K562 (cell line): ENCODE data around the gene SDCBP2. TPM values are rescaled to one million over a fixed set of nuclear protein-coding genes. Genes with fewer than 3 reads are reported as not detected.

Experiments
- ATAC-seq: fragments of 200-7000 bp; cut with Tn5 transposase; 3 replicates; pipeline ENCODE4 v1.9.1; 2020; ENCODE audit warnings: moderate library complexity
- BruUV-seq: library from RNA; stranded (reverse); fragments of 400-500 nt; replicated peaks from 2 replicates; lab custom pipeline; 2021; lab: Mats Ljungman, UMichigan
- CTCF ChIA-PET: fragments of 300-600 bp; formaldehyde crosslinking; extraction: SDS; loops from one replicate; lab custom pipeline; 2021; ENCODE audit warnings: low intra/inter-chr PET ratio; lab: Yijun Ruan, JAX
- POLR2A ChIA-PET: fragments of 300-600, 350-650 bp; sonication (Branson Sonifier 250); formaldehyde crosslinking; extraction: SDS; loops from one replicate; lab custom pipeline; 2021; ENCODE audit warnings: antibody characterized with exemption, inconsistent platforms; lab: Yijun Ruan, JAX
- DNase-seq, 4 experiments: peaks; one replicate each; pipeline versions ENCODE4 v3.0.0 to v3.0.0-alpha.2; 2011 to 2018; ENCODE audit warnings: low spot score in 3 of 4, mixed read lengths in 3 of 4; ENCODE audit errors: extremely low read depth in 1 of 4
- FAIRE-seq: peaks from 2 replicates; lab custom pipeline; 2011; peaks lifted over from hg19 to GRCh38; lab: Jason Lieb, UNC
- H2AFZ ChIP-seq: 2 replicates; pipeline ENCODE4 v1.6.0; 2011; ENCODE audit warnings: low read depth, low read length, control low read depth, inconsistent platforms
- H3K27ac ChIP-seq: fragments of 200-600 bp; 3 replicates; pipeline ENCODE4 v1.8.0; 2011; ENCODE audit warnings: low read depth, mild to moderate bottlenecking, control low read depth, inconsistent platforms, low read length, moderate library complexity, mixed read lengths; ENCODE audit errors: extremely low read depth
- H3K27me3 ChIP-seq, 2 experiments: fragments of 300-600 bp in 1 of 2; 2 replicates in 1 of 2; 3 replicates in 1 of 2; pipeline versions ENCODE4 v1.6.0 to v1.8.0; 2011; ENCODE audit warnings: inconsistent platforms in 2 of 2, low read length in 2 of 2, mild to moderate bottlenecking in 1 of 2, mixed read lengths in 1 of 2, moderate library complexity in 1 of 2; ENCODE audit not compliant: control insufficient read depth in 2 of 2, insufficient read depth in 2 of 2
- H3K36me3 ChIP-seq: fragments of 300-600 bp; 3 replicates; pipeline ENCODE4 v1.8.0; 2011; ENCODE audit warnings: mild to moderate bottlenecking, low read length, inconsistent platforms; ENCODE audit not compliant: control insufficient read depth, insufficient read depth
- H3K4me1 ChIP-seq, 2 experiments: fragments of 200-600 bp in 1 of 2; replicated peaks in 1 of 2; 2 replicates in 1 of 2; 3 replicates in 1 of 2; pipeline versions ENCODE4 v1.5.1 to v1.8.0; 2011; ENCODE audit warnings: inconsistent platforms in 2 of 2, low read length in 2 of 2, mild to moderate bottlenecking in 1 of 2, mixed read lengths in 1 of 2, moderate library complexity in 1 of 2; ENCODE audit not compliant: control insufficient read depth in 2 of 2, insufficient read depth in 2 of 2
- H3K4me2 ChIP-seq: 2 replicates; pipeline ENCODE4 v1.6.1; 2011; ENCODE audit warnings: low read length, control low read depth, inconsistent platforms, mixed read lengths; ENCODE audit not compliant: insufficient read depth
- H3K4me3 ChIP-seq: fragments of 200-600 bp; sonication (generic), shearing (Covaris generic); 2 replicates; pipeline ENCODE4 v1.5.1; 2016; ENCODE audit warnings: control low read depth, inconsistent platforms
- H3K79me2 ChIP-seq: fragments of 200-600 bp; 3 replicates; pipeline ENCODE4 v1.8.0; 2011; ENCODE audit warnings: low read length, inconsistent platforms; ENCODE audit not compliant: control insufficient read depth, insufficient read depth
- H3K9ac ChIP-seq, 2 experiments: 2 replicates each; pipeline versions ENCODE4 v1.6.0 to v1.6.1; 2011; ENCODE audit warnings: low read depth in 2 of 2, low read length in 2 of 2, control low read depth in 1 of 2, inconsistent platforms in 1 of 2, mild to moderate bottlenecking in 1 of 2, mixed read lengths in 1 of 2; ENCODE audit not compliant: insufficient read depth in 1 of 2
- H3K9me1 ChIP-seq: one replicate; pipeline ENCODE4 v1.6.0; 2011; ENCODE audit warnings: inconsistent platforms, mild to moderate bottlenecking, low read length, moderate library complexity; ENCODE audit not compliant: control insufficient read depth, insufficient read depth
- H3K9me3 ChIP-seq: replicated peaks from 2 replicates; pipeline ENCODE4 v1.5.1; 2011; ENCODE audit warnings: low read depth, low read length, inconsistent platforms; ENCODE audit not compliant: control insufficient read depth, insufficient read depth
- H4K20me1 ChIP-seq: replicated peaks from 2 replicates; pipeline ENCODE4 v1.6.1; 2011; ENCODE audit warnings: low read length, inconsistent platforms, mixed read lengths; ENCODE audit not compliant: control insufficient read depth, insufficient read depth
- MYNN ChIP-seq, 2 experiments: sonication (generic); formaldehyde crosslinking in 1 of 2; IDR thresholded peaks; 2 replicates each; pipeline versions ENCODE4 v1.5.0 to v1.6.1; 2016 to 2020; ENCODE audit warnings: antibody characterized with exemption in 1 of 2, missing genetic modification reagents in 1 of 2
- ZNF586 ChIP-seq: fragments of 450-650 bp; formaldehyde crosslinking; conservative IDR thresholded peaks from 2 replicates; pipeline ENCODE4 v1.4.0; 2020; ENCODE audit warnings: mild to moderate bottlenecking, moderate library complexity
- WGBS: fragments of 100-300 bp; shearing (Covaris generic); methylation state at CpG from one replicate; pipeline ENCODE4 v1.1.6; 2016; ENCODE audit warnings: low coverage, mixed read lengths; ENCODE audit not compliant: insufficient coverage; ENCODE audit errors: missing lambda C conversion rate; 5-methylcytosine and 5-hydroxymethylcytosine counted together
- in situ Hi-C: fragments of 300-500 bp; cut with MboI; formaldehyde crosslinking; loops from 4 replicates; pipeline ENCODE4 v1.15.0; 2018; ENCODE audit warnings: inconsistent platforms, mixed read lengths
- intact Hi-C: fragments of 100-400 bp; cut with micrococcal nuclease; formaldehyde crosslinking; loops from 2 replicates; pipeline ENCODE4 v1.14.2; 2022
- polyA plus RNA-seq, 8 experiments: library from polyadenylated mRNA; depleted of rRNA in 4 of 8; stranded (reverse) in 5 of 8; unstranded in 3 of 8; fragments of >200 nt; fragmentation: Nextera tagmentation in 2 of 8; fragmentation: Illumina TruSeq in 1 of 8; extraction: Ambion mirVana in 2 of 8; extraction: Trizol in 1 of 8; gene quantifications; 2 replicates each; pipeline versions ENCODE4 v1.2.1 to v1.2.3, GENCODE V29; 2011 to 2014; ENCODE audit warnings: inconsistent platforms in 1 of 8, missing spikeins in 1 of 8
- total RNA-seq, 7 experiments: library from RNA; depleted of rRNA in 6 of 7; stranded (reverse); fragments of >200 nt in 6 of 7; fragmentation: Illumina TruSeq in 2 of 7; extraction: Trizol in 2 of 7; gene quantifications; 2 replicates each; pipeline versions ENCODE4 v1.2.1 to v1.2.3, GENCODE V29; 2011 to 2021; ENCODE audit warnings: low replicate concordance in 1 of 7
- TF ChIP-seq, protein P1 (sequence below): fragments of 450-650 bp; IDR thresholded peaks from 2 replicates; pipeline ENCODE4 v1.6.1; 2016; ENCODE audit warnings: low read depth
- TF ChIP-seq, protein P2 (sequence below): fragments of 250-450 bp; sonication (Bioruptor Pico); IDR thresholded peaks from 2 replicates; pipeline ENCODE4 v1.4.0; 2020; ENCODE audit warnings: mild to moderate bottlenecking, moderate library complexity

SDCBP2 gene
- total and polyA plus RNA-seq, 9 of the 15 experiments (the other 6 are each of a cell fraction or from before 2014, with no cell fraction given): 0.06 to 1.2 (median 0.80) TPM

DNA sequence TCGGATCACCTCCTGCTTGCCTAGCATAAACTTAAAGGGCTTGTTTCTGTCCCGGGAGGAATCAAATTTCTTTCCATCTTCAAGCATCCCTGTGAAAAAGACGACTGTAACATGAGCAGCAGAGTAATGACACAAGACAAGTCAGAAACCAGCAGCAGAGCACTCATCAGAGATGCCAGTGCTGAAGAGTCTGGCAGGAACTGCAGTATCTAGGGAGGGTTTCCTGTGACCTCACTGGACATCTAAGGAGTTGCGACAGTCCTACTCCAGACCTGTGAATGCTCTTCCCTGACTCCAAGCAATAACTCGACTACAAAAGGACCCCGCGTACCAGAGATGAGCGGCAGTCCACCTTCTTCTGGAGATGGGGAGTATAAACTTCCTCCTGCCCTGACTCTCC, 46.6 kb upstream of the SDCBP2 start:
- Histone ChIP-seq H3K4me3 (no peak overlapping the region), H3K4me1 (peaks cover 0 to 31% of the 10 kb centered on the region in 2 experiments; a peak in 3 of 5 replicates), H3K79me2 (peaks cover 70% of the 10 kb centered on the region), H3K9ac (no peak overlapping the region), H4K20me1 (peaks cover 39% of the 10 kb centered on the region), H3K27ac (no peak overlapping the region), H3K4me2 (no peak overlapping the region), H3K9me1 (peaks cover 4% of the 10 kb centered on the region), H3K27me3 (no peaks in the 10 kb centered on the region), H3K36me3 (peaks cover 71% of the 10 kb centered on the region; the same call in 2 of the 3 replicates), H3K9me3 (no peaks in the 10 kb centered on the region), H2AFZ (no peak overlapping the region)
- ATAC-seq: no peak
- intact Hi-C loops (no loop called here), in situ Hi-C loops (no loop called here)
- no peak for DNase-seq
- ChIA-PET CTCF (no interaction called here), POLR2A (no interaction called here)
- WGBS: 83% methylated on average over 6 of the region's 8 CpGs
- no TSS peak for BruUV-seq
- no peak for FAIRE-seq
- TF ChIP-seq MYNN (IDR thresholded peaks at IDR 0.05): no peak
- TF ChIP-seq MYNN (CRISPR knock-in tag; IDR thresholded peaks at IDR 0.05): no peak
- TF ChIP-seq, protein P1, sequence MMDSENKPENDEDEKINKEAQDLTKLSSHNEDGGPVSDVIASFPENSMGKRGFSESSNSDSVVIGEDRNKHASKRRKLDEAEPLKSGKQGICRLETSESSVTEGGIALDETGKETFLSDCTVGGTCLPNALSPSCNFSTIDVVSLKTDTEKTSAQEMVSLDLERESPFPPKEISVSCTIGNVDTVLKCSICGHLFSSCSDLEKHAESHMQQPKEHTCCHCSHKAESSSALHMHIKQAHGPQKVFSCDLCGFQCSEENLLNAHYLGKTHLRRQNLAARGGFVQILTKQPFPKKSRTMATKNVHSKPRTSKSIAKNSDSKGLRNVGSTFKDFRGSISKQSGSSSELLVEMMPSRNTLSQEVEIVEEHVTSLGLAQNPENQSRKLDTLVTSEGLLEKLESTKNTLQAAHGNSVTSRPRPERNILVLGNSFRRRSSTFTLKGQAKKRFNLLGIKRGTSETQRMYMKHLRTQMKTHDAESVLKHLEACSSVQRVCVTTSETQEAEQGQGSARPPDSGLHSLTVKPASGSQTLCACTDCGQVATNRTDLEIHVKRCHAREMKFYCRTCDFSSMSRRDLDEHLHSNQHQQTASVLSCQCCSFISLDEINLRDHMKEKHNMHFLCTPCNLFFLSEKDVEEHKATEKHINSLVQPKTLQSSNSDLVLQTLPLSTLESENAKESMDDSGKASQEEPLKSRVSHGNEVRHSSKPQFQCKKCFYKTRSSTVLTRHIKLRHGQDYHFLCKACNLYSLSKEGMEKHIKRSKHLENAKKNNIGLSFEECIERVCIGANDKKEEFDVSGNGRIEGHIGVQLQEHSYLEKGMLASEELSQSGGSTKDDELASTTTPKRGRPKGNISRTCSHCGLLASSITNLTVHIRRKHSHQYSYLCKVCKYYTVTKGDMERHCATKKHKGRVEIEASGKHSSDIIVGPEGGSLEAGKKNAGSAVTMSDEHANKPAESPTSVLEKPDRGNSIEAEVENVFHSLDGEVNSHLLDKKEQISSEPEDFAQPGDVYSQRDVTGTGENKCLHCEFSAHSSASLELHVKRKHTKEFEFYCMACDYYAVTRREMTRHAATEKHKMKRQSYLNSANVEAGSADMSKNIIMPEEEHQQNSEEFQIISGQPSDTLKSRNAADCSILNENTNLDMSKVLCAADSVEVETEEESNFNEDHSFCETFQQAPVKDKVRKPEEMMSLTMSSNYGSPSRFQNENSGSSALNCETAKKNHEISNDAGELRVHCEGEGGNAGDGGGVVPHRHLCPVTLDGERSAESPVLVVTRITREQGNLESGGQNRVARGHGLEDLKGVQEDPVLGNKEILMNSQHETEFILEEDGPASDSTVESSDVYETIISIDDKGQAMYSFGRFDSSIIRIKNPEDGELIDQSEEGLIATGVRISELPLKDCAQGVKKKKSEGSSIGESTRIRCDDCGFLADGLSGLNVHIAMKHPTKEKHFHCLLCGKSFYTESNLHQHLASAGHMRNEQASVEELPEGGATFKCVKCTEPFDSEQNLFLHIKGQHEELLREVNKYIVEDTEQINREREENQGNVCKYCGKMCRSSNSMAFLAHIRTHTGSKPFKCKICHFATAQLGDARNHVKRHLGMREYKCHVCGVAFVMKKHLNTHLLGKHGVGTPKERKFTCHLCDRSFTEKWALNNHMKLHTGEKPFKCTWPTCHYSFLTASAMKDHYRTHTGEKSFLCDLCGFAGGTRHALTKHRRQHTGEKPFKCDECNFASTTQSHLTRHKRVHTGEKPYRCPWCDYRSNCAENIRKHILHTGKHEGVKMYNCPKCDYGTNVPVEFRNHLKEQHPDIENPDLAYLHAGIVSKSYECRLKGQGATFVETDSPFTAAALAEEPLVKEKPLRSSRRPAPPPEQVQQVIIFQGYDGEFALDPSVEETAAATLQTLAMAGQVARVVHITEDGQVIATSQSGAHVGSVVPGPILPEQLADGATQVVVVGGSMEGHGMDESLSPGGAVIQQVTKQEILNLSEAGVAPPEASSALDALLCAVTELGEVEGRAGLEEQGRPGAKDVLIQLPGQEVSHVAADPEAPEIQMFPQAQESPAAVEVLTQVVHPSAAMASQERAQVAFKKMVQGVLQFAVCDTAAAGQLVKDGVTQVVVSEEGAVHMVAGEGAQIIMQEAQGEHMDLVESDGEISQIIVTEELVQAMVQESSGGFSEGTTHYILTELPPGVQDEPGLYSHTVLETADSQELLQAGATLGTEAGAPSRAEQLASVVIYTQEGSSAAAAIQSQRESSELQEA: no peak
- no peak for TF ChIP-seq ZNF586 (CRISPR knock-in tag)
- TF ChIP-seq, protein P2, sequence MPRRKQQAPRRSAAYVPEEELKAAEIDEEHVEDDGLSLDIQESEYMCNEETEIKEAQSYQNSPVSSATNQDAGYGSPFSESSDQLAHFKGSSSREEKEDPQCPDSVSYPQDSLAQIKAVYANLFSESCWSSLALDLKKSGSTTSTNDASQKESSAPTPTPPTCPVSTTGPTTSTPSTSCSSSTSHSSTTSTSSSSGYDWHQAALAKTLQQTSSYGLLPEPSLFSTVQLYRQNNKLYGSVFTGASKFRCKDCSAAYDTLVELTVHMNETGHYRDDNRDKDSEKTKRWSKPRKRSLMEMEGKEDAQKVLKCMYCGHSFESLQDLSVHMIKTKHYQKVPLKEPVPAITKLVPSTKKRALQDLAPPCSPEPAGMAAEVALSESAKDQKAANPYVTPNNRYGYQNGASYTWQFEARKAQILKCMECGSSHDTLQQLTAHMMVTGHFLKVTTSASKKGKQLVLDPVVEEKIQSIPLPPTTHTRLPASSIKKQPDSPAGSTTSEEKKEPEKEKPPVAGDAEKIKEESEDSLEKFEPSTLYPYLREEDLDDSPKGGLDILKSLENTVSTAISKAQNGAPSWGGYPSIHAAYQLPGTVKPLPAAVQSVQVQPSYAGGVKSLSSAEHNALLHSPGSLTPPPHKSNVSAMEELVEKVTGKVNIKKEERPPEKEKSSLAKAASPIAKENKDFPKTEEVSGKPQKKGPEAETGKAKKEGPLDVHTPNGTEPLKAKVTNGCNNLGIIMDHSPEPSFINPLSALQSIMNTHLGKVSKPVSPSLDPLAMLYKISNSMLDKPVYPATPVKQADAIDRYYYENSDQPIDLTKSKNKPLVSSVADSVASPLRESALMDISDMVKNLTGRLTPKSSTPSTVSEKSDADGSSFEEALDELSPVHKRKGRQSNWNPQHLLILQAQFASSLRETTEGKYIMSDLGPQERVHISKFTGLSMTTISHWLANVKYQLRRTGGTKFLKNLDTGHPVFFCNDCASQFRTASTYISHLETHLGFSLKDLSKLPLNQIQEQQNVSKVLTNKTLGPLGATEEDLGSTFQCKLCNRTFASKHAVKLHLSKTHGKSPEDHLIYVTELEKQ (CRISPR knock-in tag): no peak
